ENCODE data around the gene FILIP1. TPM values are rescaled to one million over a fixed set of nuclear protein-coding genes. Genes with fewer than 3 reads are reported as not detected.

FILIP1 gene
- polyA plus RNA-seq, 1 of the 3 experiments (the other 2 are of a cell fraction), result 0.03 TPM

DNA sequence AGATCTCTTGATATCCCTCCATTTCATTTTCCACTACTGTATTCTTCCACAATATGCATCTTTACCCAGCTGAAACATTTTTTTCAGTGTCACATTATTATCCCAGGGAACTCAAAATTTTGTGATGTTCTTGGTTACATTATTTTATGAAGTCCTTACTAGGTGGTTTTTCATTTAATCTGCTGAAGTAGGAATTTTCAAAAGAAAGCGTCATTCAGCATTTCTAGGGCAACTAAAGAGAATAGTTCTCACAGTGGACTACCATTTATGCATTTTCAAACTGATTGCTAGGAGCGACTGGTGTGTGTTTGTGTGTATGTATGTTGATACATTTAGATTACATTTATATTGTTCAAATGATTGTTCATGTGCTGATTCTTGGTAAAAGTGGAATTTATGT lies 206.6 kb downstream of the FILIP1 start (continued):
- TF ChIP-seq, protein P1, sequence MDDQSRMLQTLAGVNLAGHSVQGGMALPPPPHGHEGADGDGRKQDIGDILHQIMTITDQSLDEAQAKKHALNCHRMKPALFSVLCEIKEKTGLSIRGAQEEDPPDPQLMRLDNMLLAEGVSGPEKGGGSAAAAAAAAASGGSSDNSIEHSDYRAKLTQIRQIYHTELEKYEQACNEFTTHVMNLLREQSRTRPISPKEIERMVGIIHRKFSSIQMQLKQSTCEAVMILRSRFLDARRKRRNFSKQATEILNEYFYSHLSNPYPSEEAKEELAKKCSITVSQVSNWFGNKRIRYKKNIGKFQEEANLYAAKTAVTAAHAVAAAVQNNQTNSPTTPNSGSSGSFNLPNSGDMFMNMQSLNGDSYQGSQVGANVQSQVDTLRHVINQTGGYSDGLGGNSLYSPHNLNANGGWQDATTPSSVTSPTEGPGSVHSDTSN (IDR thresholded peaks at IDR 0.05), result no peak
- TF ChIP-seq TAF1 (IDR thresholded peaks at IDR 0.05; ENCODE audit: borderline replicate concordance, low read depth, low read length), result no peak

DNA sequence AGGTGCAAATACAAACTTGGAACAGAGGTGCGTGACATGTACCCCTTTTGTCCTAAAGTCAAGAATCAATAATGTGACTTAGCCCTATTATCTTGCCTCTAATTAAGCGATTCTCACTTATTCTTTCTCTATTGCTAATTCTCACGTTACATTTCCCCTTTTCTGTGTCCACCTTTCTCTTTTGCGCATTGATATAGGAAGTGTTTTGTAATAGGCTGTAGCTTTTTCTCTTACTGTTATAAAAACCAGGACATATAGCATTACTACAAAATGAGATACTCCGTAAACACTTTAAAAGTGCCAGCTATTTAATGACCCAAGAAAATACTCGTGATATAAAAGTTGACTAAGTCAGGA lies 208.3 kb downstream of the FILIP1 start:
- H3K36me3 ChIP-seq (replicated peaks in 1 of 2; ENCODE audit: control insufficient read depth in 1 of 2, insufficient read depth in 2 of 2, low read length in 1 of 2), result peaks cover 0 to 8% of the 10 kb centered on the region in 2 experiments
- H3F3A ChIP-seq (replicated peaks; ENCODE audit: insufficient read depth), result peaks cover 7% of the 10 kb centered on the region
- H3K79me2 ChIP-seq (ENCODE audit: insufficient read depth), result peaks cover 55% of the 10 kb centered on the region
- no peak for DNase-seq
- WGBS (ENCODE audit: low lambda C conversion rate), result under 1% methylated on average over 6 of the region's 6 CpGs
- no peaks in the 10 kb centered on the region for H3K9me3 ChIP-seq
- peaks cover 2 to 6% of the 10 kb centered on the region in 2 experiments; a peak in 3 of 4 replicates for H3K4me1 ChIP-seq (ENCODE audit: control insufficient read depth in 1 of 2, insufficient read depth in 2 of 2, low read depth in 1 of 2, low read length in 1 of 2)
- H3K27me3 ChIP-seq (ENCODE audit: insufficient read depth), result no peaks in the 10 kb centered on the region
- CTCF ChIA-PET, result interaction anchor here (0.6 to 1.6 kb wide), 5 partner anchors 12 to 570 kb away, joined by 3 to 5 read pairs (median 4); no protein-coding TSS in a partner anchor
- peak overlapping the region; percentile 83 to 88 for H3K4me3 ChIP-seq (ENCODE audit: low read depth in 2 of 2, low read length in 1 of 2)
- peak overlapping the region; percentile 77 for H3K4me2 ChIP-seq
- POLR2A ChIA-PET, result interaction anchor here (0.6 to 1.1 kb wide), 2 partner anchors 25 to 317 kb away, joined by 3 to 5 read pairs; partner anchors contain the start of gene SENP6
- H3K27ac ChIP-seq (ENCODE audit: low read depth in 2 of 2, low read length in 1 of 2), result peak overlapping the region; percentile 56 to 79; a peak in 3 of 4 replicates
- no peaks in the 10 kb centered on the region for H3K9me2 ChIP-seq
- peaks cover 36% of the 10 kb centered on the region for H4K20me1 ChIP-seq (ENCODE audit: insufficient read depth)
- TF ChIP-seq, protein P2, sequence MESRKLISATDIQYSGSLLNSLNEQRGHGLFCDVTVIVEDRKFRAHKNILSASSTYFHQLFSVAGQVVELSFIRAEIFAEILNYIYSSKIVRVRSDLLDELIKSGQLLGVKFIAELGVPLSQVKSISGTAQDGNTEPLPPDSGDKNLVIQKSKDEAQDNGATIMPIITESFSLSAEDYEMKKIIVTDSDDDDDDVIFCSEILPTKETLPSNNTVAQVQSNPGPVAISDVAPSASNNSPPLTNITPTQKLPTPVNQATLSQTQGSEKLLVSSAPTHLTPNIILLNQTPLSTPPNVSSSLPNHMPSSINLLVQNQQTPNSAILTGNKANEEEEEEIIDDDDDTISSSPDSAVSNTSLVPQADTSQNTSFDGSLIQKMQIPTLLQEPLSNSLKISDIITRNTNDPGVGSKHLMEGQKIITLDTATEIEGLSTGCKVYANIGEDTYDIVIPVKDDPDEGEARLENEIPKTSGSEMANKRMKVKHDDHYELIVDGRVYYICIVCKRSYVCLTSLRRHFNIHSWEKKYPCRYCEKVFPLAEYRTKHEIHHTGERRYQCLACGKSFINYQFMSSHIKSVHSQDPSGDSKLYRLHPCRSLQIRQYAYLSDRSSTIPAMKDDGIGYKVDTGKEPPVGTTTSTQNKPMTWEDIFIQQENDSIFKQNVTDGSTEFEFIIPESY (IDR thresholded peaks at IDR 0.05; ENCODE audit: borderline replicate concordance, low read depth), result no peak
- TF ChIP-seq, protein P3, sequence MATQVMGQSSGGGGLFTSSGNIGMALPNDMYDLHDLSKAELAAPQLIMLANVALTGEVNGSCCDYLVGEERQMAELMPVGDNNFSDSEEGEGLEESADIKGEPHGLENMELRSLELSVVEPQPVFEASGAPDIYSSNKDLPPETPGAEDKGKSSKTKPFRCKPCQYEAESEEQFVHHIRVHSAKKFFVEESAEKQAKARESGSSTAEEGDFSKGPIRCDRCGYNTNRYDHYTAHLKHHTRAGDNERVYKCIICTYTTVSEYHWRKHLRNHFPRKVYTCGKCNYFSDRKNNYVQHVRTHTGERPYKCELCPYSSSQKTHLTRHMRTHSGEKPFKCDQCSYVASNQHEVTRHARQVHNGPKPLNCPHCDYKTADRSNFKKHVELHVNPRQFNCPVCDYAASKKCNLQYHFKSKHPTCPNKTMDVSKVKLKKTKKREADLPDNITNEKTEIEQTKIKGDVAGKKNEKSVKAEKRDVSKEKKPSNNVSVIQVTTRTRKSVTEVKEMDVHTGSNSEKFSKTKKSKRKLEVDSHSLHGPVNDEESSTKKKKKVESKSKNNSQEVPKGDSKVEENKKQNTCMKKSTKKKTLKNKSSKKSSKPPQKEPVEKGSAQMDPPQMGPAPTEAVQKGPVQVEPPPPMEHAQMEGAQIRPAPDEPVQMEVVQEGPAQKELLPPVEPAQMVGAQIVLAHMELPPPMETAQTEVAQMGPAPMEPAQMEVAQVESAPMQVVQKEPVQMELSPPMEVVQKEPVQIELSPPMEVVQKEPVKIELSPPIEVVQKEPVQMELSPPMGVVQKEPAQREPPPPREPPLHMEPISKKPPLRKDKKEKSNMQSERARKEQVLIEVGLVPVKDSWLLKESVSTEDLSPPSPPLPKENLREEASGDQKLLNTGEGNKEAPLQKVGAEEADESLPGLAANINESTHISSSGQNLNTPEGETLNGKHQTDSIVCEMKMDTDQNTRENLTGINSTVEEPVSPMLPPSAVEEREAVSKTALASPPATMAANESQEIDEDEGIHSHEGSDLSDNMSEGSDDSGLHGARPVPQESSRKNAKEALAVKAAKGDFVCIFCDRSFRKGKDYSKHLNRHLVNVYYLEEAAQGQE (IDR thresholded peaks at IDR 0.05; ENCODE audit: low read depth, low read length), result no peak
- no peak for TF ChIP-seq CHD2 (IDR thresholded peaks at IDR 0.05; ENCODE audit: low read length, partially characterized antibody)
- TF ChIP-seq TAF1 (IDR thresholded peaks at IDR 0.05; ENCODE audit: borderline replicate concordance, low read depth, low read length), result no peak
- TF ChIP-seq ELF1 (IDR thresholded peaks at IDR 0.05), result no peak
- no peak for TF ChIP-seq YY1 (IDR thresholded peaks at IDR 0.05; ENCODE audit: low read depth)
- no peak for TF ChIP-seq RXRA (IDR thresholded peaks at IDR 0.05; ENCODE audit: borderline replicate concordance, low read depth)
- TF ChIP-seq, protein P4, sequence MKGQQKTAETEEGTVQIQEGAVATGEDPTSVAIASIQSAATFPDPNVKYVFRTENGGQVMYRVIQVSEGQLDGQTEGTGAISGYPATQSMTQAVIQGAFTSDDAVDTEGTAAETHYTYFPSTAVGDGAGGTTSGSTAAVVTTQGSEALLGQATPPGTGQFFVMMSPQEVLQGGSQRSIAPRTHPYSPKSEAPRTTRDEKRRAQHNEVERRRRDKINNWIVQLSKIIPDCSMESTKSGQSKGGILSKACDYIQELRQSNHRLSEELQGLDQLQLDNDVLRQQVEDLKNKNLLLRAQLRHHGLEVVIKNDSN (IDR thresholded peaks at IDR 0.05; ENCODE audit: borderline replicate concordance, low read depth), result no peak
- no peak for TF ChIP-seq FOXM1 (IDR thresholded peaks at IDR 0.05; ENCODE audit: low read depth)
- no peak for TF ChIP-seq NRF1 (IDR thresholded peaks at IDR 0.05; ENCODE audit: low read depth, low read length)
- no peak for TF ChIP-seq SMC3 (IDR thresholded peaks at IDR 0.05; ENCODE audit: low read depth, low read length)
- TF ChIP-seq, protein P5, sequence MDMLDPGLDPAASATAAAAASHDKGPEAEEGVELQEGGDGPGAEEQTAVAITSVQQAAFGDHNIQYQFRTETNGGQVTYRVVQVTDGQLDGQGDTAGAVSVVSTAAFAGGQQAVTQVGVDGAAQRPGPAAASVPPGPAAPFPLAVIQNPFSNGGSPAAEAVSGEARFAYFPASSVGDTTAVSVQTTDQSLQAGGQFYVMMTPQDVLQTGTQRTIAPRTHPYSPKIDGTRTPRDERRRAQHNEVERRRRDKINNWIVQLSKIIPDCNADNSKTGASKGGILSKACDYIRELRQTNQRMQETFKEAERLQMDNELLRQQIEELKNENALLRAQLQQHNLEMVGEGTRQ (IDR thresholded peaks at IDR 0.05; ENCODE audit: borderline replicate concordance, low read depth, low read length), result no peak
- no peak for TF ChIP-seq FOXJ3 (CRISPR knock-in tag; IDR thresholded peaks at IDR 0.05)
- no peak for TF ChIP-seq TEAD4 (IDR thresholded peaks at IDR 0.05; ENCODE audit: borderline replicate concordance, insufficient read depth)
- peak overlapping the region; percentile 66 for H3K9ac ChIP-seq
- H2AFZ ChIP-seq (ENCODE audit: low read depth), result peak overlapping the region; percentile 96
